AG04450 (cell line): ENCODE measurements around the gene ALG10. TPM values are rescaled to one million over a fixed set of nuclear protein-coding genes. Genes with fewer than 3 reads are reported as not detected.
"Not testable (repeated sequence)": the region's sequence is repeated elsewhere in the genome, so short reads cannot be mapped to it uniquely, and the experiment has no call there.

Experiments used
- CTCF ChIA-PET: fragments of 300-600, 350-600 bp; formaldehyde crosslinking; extraction: SDS; loops from one replicate; lab custom pipeline; 2022; ENCODE audit warnings: antibody characterized with exemption, inconsistent platforms; lab: Charles Lee
- POLR2A ChIA-PET: fragments of 350-600 bp; formaldehyde crosslinking; extraction: SDS; loops from one replicate; lab custom pipeline; 2021; ENCODE audit warnings: antibody characterized with exemption, inconsistent platforms; lab: Yijun Ruan, JAX
- DNase-seq: peaks from one replicate; pipeline ENCODE4 v3.0.0-alpha.2; 2011; ENCODE audit warnings: low read depth, low spot score
- H3K27ac ChIP-seq: one replicate; pipeline ENCODE4 v1.5.1; 2012; ENCODE audit warnings: low read depth, low read length, control low read depth
- H3K27me3 ChIP-seq: one replicate; pipeline ENCODE4 v1.6.0; 2012; ENCODE audit warnings: low read length; ENCODE audit not compliant: control insufficient read depth, insufficient read depth
- H3K4me3 ChIP-seq: 2 replicates; pipeline ENCODE4 v1.5.1; 2011; ENCODE audit warnings: mild to moderate bottlenecking, low read depth, low read length, control low read depth
- H3K9me3 ChIP-seq: 2 replicates; pipeline ENCODE4 v1.5.1; 2012; ENCODE audit warnings: low read length; ENCODE audit not compliant: control insufficient read depth, insufficient read depth
- polyA minus RNA-seq: library from RNA; depleted of rRNA, polyadenylated mRNA; stranded (reverse); fragments of >200 nt; gene quantifications from 2 replicates; pipeline ENCODE4 v1.2.3, GENCODE V29; 2011; rRNA and poly(A)+ RNA removed
- polyA plus RNA-seq: library from polyadenylated mRNA; depleted of rRNA; stranded (reverse); fragments of >200 nt; gene quantifications from 2 replicates; pipeline ENCODE4 v1.2.3, GENCODE V29; 2011; rRNA removed
- TF ChIP-seq, protein P1 (sequence below): IDR thresholded peaks from 2 replicates; pipeline ENCODE4 v1.5.1; 2011; ENCODE audit warnings: low read depth, low read length, control low read depth, inconsistent platforms

The ALG10 gene, protein sequence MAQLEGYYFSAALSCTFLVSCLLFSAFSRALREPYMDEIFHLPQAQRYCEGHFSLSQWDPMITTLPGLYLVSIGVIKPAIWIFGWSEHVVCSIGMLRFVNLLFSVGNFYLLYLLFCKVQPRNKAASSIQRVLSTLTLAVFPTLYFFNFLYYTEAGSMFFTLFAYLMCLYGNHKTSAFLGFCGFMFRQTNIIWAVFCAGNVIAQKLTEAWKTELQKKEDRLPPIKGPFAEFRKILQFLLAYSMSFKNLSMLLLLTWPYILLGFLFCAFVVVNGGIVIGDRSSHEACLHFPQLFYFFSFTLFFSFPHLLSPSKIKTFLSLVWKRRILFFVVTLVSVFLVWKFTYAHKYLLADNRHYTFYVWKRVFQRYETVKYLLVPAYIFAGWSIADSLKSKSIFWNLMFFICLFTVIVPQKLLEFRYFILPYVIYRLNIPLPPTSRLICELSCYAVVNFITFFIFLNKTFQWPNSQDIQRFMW
- polyA plus RNA-seq: 4.9 and 5.2 TPM in 2 replicates
- 15.1 and 19.1 TPM in 2 replicates for polyA minus RNA-seq

DNA sequence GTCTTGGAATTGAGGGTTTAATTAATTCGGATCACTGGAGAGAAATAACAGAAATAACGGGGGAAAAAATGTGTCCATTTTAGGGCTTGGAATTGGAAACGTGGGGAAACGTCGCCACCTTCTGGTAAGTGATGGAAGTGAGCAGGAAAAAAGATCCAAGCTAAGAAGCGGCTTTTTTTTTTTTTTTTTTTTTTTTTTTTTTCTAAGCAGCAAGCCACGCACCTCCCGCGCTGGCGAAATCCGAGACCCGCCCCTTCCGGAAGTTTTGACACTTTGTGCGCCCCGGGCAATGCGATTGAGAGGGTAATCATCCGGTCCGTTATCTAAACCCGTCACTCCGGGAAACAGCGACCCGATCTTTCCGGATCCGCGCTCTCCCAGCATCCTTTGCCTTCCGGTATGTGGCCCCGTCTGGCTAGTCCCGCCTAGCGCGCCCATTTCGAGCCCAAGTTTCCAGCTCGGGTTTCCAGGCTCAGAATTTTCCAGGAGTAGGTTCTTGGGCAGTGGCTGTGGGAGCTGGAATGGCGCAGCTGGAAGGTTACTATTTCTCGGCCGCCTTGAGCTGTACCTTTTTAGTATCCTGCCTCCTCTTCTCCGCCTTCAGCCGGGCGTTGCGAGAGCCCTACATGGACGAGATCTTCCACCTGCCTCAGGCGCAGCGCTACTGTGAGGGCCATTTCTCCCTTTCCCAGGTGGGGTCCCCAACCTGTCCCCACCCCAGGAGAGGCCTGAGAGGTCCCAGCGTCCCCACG, at the start of gene ALG10:
ALG10 (plus strand) TSS at position 418 of the 752 bp plus-strand sequence; CDS start at position 522, 104 bp downstream.
- Histone ChIP-seq H3K27me3 (no peaks in the 10 kb centered on the region), H3K9me3 (no peaks in the 10 kb centered on the region), H3K4me3 (peak within 1 kb of the TSS; percentile 79), H3K27ac (peak within 1 kb of the TSS; percentile 58)
- ChIA-PET POLR2A (interaction anchor here (0.5 to 1.9 kb wide), 6 partner anchors 35 to 1962 kb away, joined by 3 to 28 read pairs (median 6); partner anchors contain the start of gene YARS2), CTCF (interaction anchor here (0.6 to 5.3 kb wide), 6 partner anchors 11 to 1560 kb away, joined by 3 to 174 read pairs (median 4); partner anchors contain the start of gene YARS2)
- TF ChIP-seq, protein P1, sequence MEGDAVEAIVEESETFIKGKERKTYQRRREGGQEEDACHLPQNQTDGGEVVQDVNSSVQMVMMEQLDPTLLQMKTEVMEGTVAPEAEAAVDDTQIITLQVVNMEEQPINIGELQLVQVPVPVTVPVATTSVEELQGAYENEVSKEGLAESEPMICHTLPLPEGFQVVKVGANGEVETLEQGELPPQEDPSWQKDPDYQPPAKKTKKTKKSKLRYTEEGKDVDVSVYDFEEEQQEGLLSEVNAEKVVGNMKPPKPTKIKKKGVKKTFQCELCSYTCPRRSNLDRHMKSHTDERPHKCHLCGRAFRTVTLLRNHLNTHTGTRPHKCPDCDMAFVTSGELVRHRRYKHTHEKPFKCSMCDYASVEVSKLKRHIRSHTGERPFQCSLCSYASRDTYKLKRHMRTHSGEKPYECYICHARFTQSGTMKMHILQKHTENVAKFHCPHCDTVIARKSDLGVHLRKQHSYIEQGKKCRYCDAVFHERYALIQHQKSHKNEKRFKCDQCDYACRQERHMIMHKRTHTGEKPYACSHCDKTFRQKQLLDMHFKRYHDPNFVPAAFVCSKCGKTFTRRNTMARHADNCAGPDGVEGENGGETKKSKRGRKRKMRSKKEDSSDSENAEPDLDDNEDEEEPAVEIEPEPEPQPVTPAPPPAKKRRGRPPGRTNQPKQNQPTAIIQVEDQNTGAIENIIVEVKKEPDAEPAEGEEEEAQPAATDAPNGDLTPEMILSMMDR: peak; percentile 73
- peak; percentile 97 for DNase-seq

DNA sequence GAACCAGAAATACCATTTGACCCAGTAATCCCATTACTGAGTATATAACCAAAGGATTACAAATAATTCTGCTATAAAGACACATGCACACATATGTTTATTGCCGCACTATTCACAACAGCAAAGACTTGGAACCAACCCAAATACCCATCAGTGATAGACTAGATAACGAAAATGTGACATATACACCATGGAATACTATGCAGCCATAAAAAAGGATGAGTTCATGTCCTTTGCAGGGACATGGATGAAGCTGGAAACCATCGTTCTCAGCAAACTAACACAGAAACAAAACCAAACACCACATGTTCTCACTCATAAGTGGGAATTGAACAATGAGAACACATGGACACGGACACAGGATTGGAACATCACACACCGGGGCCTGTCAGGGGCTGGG, 49.4 kb upstream of the ALG10 start:
- H3K27me3 ChIP-seq, CTCF ChIA-PET, H3K27ac ChIP-seq, POLR2A ChIA-PET, H3K4me3 ChIP-seq, H3K9me3 ChIP-seq, DNase-seq: not testable (repeated sequence)

DNA sequence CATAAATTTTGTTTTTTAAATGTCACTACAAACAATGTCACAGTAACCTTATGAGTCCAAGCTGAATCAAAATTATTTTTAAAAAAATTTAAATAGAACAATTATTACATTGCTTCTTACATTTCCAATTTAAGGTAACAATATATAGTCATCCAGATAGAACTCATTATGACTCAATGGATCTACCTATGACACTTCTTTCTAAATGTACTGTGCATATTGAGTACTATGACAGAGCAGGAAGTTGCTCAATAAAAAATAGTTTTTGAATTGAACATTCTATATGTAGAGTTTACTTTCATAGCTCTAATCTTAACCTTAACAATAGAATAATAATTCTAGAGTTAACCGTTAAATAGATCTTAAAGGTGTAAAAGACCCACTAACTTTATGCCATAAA, 44.4 kb upstream of the ALG10 start:
- no peak for DNase-seq
- Histone ChIP-seq H3K4me3 (no peak overlapping the region), H3K27me3 (no peaks in the 10 kb centered on the region), H3K9me3 (no peaks in the 10 kb centered on the region), H3K27ac (no peak overlapping the region)
- ChIA-PET CTCF (no interaction called here), POLR2A (no interaction called here)
- TF ChIP-seq, protein P1: no peak

DNA sequence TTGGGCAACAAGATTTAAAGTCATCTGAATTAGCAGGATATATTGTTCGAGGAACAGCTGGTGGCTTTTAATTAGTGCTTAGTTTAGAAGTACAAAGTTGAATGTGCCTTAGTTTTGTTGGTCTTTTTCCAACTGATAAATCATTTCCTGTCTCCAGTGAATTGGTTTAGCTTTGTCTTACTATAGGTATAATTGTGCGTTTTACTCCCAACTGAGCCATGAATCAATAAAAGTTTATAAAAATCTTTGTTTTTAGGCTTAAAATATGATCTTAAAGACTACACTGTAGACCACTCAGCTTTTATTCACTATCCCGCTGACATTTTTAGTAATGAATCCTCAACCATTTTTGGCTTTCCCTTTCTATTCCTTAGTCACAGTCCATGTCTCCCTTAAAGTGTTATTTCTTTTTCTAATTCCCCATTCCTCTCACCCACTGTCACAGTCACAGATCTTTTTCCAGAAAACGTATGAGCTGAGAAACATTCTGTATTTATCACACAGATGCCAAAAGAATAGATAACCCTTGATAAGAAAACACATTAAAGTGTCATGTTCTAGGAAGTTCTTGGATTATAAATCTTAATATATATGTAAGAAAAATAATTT, 34.0 kb upstream of the ALG10 start:
- Histone ChIP-seq H3K27ac (no peak overlapping the region), H3K27me3 (no peaks in the 10 kb centered on the region), H3K9me3 (no peaks in the 10 kb centered on the region), H3K4me3 (no peak overlapping the region)
- ChIA-PET CTCF (no interaction called here), POLR2A (no interaction called here)
- TF ChIP-seq, protein P1: no peak
- no peak for DNase-seq

DNA sequence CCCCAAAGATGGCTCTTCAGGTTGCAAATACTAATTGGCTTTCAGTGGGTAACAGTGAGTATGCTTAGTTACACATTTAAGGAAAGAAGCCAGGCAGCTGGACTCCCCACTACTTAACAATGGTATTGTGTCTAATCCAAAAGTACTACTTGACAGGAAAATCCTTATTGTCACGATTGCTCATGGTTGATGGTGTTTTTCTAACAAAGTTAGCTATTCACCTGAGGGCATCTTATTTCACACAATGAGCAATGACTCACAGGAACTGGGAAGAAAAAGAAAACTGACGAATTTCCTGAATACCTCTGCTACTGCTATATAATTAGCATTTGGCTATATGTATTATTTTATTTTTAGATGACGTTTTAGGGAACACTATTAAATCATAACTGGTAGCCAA, 33.4 kb upstream of the ALG10 start:
- ChIA-PET CTCF (no interaction called here), POLR2A (no interaction called here)
- DNase-seq: no peak
- Histone ChIP-seq H3K9me3 (no peaks in the 10 kb centered on the region), H3K27me3 (no peaks in the 10 kb centered on the region), H3K27ac (no peak overlapping the region), H3K4me3 (no peak overlapping the region)
- TF ChIP-seq, protein P1: no peak
